Progenitor cell of endocrine pancreas (in vitro differentiated cells): ENCODE data around the gene CHIT1. TPM values are rescaled to one million over a fixed set of nuclear protein-coding genes. Genes with fewer than 3 reads are reported as not detected.

ENCODE experiments used
- DNase-seq: peaks from one replicate; pipeline ENCODE4 v3.0.0; 2021; ENCODE audit warnings: low spot score; ENCODE audit not compliant: unreplicated experiment
- H3K27ac Mint-ChIP-seq: 2 replicates; pipeline ENCODE4 v1.8.0; 2021; ENCODE audit warnings: mild to moderate bottlenecking, moderate library complexity, mixed read lengths
- H3K27me3 Mint-ChIP-seq: 2 replicates; pipeline ENCODE4 v1.8.0; 2021; ENCODE audit warnings: mixed read lengths
- H3K36me3 Mint-ChIP-seq: 2 replicates; pipeline ENCODE4 v1.8.0; 2022; ENCODE audit warnings: mixed read lengths; ENCODE audit not compliant: insufficient read depth
- H3K4me1 Mint-ChIP-seq: 2 replicates; pipeline ENCODE4 v1.8.0; 2021; ENCODE audit warnings: low read depth, mixed read lengths
- H3K4me3 Mint-ChIP-seq: 2 replicates; pipeline ENCODE4 v1.8.0; 2021; ENCODE audit warnings: low read depth, mild to moderate bottlenecking, moderate library complexity, mixed read lengths
- H3K9me3 Mint-ChIP-seq: 2 replicates; pipeline ENCODE4 v1.8.0; 2021; ENCODE audit warnings: low read depth, mixed read lengths
- total RNA-seq: library from RNA; stranded (reverse); gene quantifications from 2 replicates; pipeline ENCODE4 v1.2.1, GENCODE V29; 2021
- TF ChIP-seq, protein P1 (sequence below): fragments of 200-600 bp; sonication (generic); IDR thresholded peaks from one replicate; pipeline ENCODE4 v1.5.0; 2021; ENCODE audit warnings: antibody characterized with exemption, mild to moderate bottlenecking; ENCODE audit not compliant: unreplicated experiment

Gene CHIT1
- total RNA-seq, 1 donor from 2014 or later, result 0.14 TPM

- no peaks in the 10 kb centered on the region for H3K4me1 Mint-ChIP-seq
- H3K36me3 Mint-ChIP-seq, result no peaks in the 10 kb centered on the region
- DNase-seq, result no peak
- TF ChIP-seq, protein P1, sequence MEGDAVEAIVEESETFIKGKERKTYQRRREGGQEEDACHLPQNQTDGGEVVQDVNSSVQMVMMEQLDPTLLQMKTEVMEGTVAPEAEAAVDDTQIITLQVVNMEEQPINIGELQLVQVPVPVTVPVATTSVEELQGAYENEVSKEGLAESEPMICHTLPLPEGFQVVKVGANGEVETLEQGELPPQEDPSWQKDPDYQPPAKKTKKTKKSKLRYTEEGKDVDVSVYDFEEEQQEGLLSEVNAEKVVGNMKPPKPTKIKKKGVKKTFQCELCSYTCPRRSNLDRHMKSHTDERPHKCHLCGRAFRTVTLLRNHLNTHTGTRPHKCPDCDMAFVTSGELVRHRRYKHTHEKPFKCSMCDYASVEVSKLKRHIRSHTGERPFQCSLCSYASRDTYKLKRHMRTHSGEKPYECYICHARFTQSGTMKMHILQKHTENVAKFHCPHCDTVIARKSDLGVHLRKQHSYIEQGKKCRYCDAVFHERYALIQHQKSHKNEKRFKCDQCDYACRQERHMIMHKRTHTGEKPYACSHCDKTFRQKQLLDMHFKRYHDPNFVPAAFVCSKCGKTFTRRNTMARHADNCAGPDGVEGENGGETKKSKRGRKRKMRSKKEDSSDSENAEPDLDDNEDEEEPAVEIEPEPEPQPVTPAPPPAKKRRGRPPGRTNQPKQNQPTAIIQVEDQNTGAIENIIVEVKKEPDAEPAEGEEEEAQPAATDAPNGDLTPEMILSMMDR, result peak; percentile 28
- peak overlapping the region; percentile 42 for H3K27ac Mint-ChIP-seq
- H3K4me3 Mint-ChIP-seq, result no peak overlapping the region
- H3K9me3 Mint-ChIP-seq, result no peaks in the 10 kb centered on the region
- H3K27me3 Mint-ChIP-seq, result peaks cover 52% of the 10 kb centered on the region
These were observed 63.1 kb downstream of the CHIT1 start for GRCh38 chr1:203166192-203166940.

Other genes starting within 250 kb of the CHIT1 start
- 74.3 and 77.4 TPM in 2 replicates for gene TMEM183A, start 222.3 kb downstream of the CHIT1 start, total RNA-seq
- 0.87 and 1.2 TPM in 2 replicates for gene PPFIA4, start 203.2 kb downstream of the CHIT1 start, total RNA-seq
- not detected in 2 replicates for gene MYOG, start 143.7 kb downstream of the CHIT1 start, total RNA-seq
- 0.14 and 0.16 TPM in 2 replicates for gene ADORA1, start 101.9 kb downstream of the CHIT1 start, total RNA-seq
- not detected in 2 replicates for gene MYBPH, start 53.8 kb downstream of the CHIT1 start, total RNA-seq
- not detected in 2 replicates for gene CHI3L1, start 43.0 kb downstream of the CHIT1 start, total RNA-seq
- 103 and 110 TPM in 2 replicates for gene BTG2, start 75.8 kb upstream of the CHIT1 start, total RNA-seq
- gene FMOD, start 121.4 kb upstream of the CHIT1 start, total RNA-seq, result 2.5 and 3.1 TPM in 2 replicates
- 0.04 and 0.14 TPM in 2 replicates for gene PRELP, start 246.1 kb upstream of the CHIT1 start, total RNA-seq